ENCODE data around the gene GAB1.

Gene GAB1

GRCh38 chr4:143432258-143432591 is 95.5 kb downstream of the GAB1 start:
- CTCF ChIA-PET, result interaction anchor here (1.3 to 3.2 kb wide), 7 partner anchors 9 to 57 kb away, joined by 3 to 16 read pairs (median 5); no protein-coding TSS in a partner anchor
- TF ChIP-seq CTCF (IDR thresholded peaks at IDR 0.05; ENCODE audit: control extremely low read depth, extremely low read depth, low read depth, missing control alignments), result no peak
- POLR2A ChIA-PET, result no interaction called here
- DNase-seq (ENCODE audit: extremely low spot score), result no peak

- TF ChIP-seq CTCF (IDR thresholded peaks at IDR 0.05; ENCODE audit: control extremely low read depth, extremely low read depth, low read depth, missing control alignments), result no peak
- CTCF ChIA-PET, result interaction anchor here (0.9 to 3.2 kb wide), 8 partner anchors 9 to 58 kb away, joined by 3 to 16 read pairs (median 5); no protein-coding TSS in a partner anchor
- POLR2A ChIA-PET, result no interaction called here
- DNase-seq (ENCODE audit: extremely low spot score), result no peak
These were observed 96.6 kb downstream of the GAB1 start for GRCh38 chr4:143433231-143433630.

- CTCF ChIA-PET, result interaction anchor here (1.0 to 2.1 kb wide), 6 partner anchors 8 to 51 kb away, joined by 3 to 8 read pairs (median 3); no protein-coding TSS in a partner anchor
- POLR2A ChIA-PET, result no interaction called here
- TF ChIP-seq CTCF (IDR thresholded peaks at IDR 0.05; ENCODE audit: control extremely low read depth, extremely low read depth, low read depth, missing control alignments), result no peak
These were observed 99.3 kb downstream of the GAB1 start for GRCh38 chr4:143435955-143436354.

GRCh38 chr4:143437476-143437875 is 100.8 kb downstream of the GAB1 start:
- DNase-seq (ENCODE audit: extremely low spot score), result no peak
- POLR2A ChIA-PET, result no interaction called here
- CTCF ChIA-PET, result no interaction called here
- TF ChIP-seq CTCF (IDR thresholded peaks at IDR 0.05; ENCODE audit: control extremely low read depth, extremely low read depth, low read depth, missing control alignments), result no peak

More at GRCh38 chr4:143435955-143436354, 99.3 kb downstream of the GAB1 start:
- DNase-seq (ENCODE audit: extremely low spot score), result no peak

GRCh38 chr4:143437937-143438336 is 101.3 kb downstream of the GAB1 start:
- no peak for TF ChIP-seq CTCF (IDR thresholded peaks at IDR 0.05; ENCODE audit: control extremely low read depth, extremely low read depth, low read depth, missing control alignments)
- CTCF ChIA-PET, result interaction anchor here (1.6 kb wide), 1 partner anchor 13 kb away, joined by 5 read pairs; no protein-coding TSS in a partner anchor
- no peak for DNase-seq (ENCODE audit: extremely low spot score)
- POLR2A ChIA-PET, result no interaction called here

- no peak for DNase-seq (ENCODE audit: extremely low spot score)
- ChIA-PET CTCF (interaction anchor here (1.2 to 1.6 kb wide), 2 partner anchors 14 to 48 kb away, joined by 3 to 5 read pairs; no protein-coding TSS in a partner anchor), POLR2A (no interaction called here)
- no peak for TF ChIP-seq CTCF (IDR thresholded peaks at IDR 0.05; ENCODE audit: control extremely low read depth, extremely low read depth, low read depth, missing control alignments)
These were observed 102.0 kb downstream of the GAB1 start for GRCh38 chr4:143438710-143439109.

Data from GM10248 (cell line).